IMR-90 (cell line): ENCODE measurements around the gene PRSS12. TPM values are rescaled to one million over a fixed set of nuclear protein-coding genes. Genes with fewer than 3 reads are reported as not detected.

Source experiments
- ATAC-seq: fragments of 200-7000 bp; cut with Tn5 transposase; 2 replicates; pipeline ENCODE4 v1.9.1; 2020; ENCODE audit warnings: low read depth, mild to moderate bottlenecking, moderate library complexity
- BruUV-seq: library from RNA; stranded (reverse); fragments of 400-500 nt; replicated peaks from 2 replicates; lab custom pipeline; 2021; lab: Mats Ljungman, UMichigan
- CTCF ChIA-PET: fragments of 300-600 bp; formaldehyde crosslinking; extraction: SDS; loops from one replicate; lab custom pipeline; 2021; ENCODE audit warnings: antibody characterized with exemption; lab: Yijun Ruan, JAX
- POLR2A ChIA-PET: fragments of 300-600 bp; sonication (Branson Sonifier 250); formaldehyde crosslinking; loops from one replicate; lab custom pipeline; 2022; ENCODE audit warnings: antibody characterized with exemption; ENCODE audit not compliant: unreplicated experiment; lab: Charles Lee
- DNase-seq: peaks from one replicate; pipeline ENCODE4 v3.0.0; 2013
- H2AFZ ChIP-seq: replicated peaks from 2 replicates; pipeline ENCODE3; 2013; ENCODE audit warnings: low read length, mild to moderate bottlenecking; ENCODE audit not compliant: poor library complexity
- H2AK5ac ChIP-seq: 2 replicates; pipeline ENCODE4 v1.6.1; 2013; ENCODE audit warnings: low read depth, low read length, inconsistent platforms
- H2AK9ac ChIP-seq: replicated peaks from 2 replicates; pipeline ENCODE3; 2013; ENCODE audit warnings: mild to moderate bottlenecking, low read depth, low read length, moderate library complexity; ENCODE audit not compliant: poor library complexity
- H2BK120ac ChIP-seq: 2 replicates; pipeline ENCODE4 v1.6.1; 2013; ENCODE audit warnings: low read depth, low read length, inconsistent platforms
- H2BK15ac ChIP-seq: 3 replicates; pipeline ENCODE4 v1.6.1; 2013; ENCODE audit warnings: low read depth, low read length, inconsistent platforms
- H2BK20ac ChIP-seq: 2 replicates; pipeline ENCODE4 v1.6.1; 2013; ENCODE audit warnings: low read depth, mild to moderate bottlenecking, inconsistent platforms, low read length, moderate library complexity
- H2BK5ac ChIP-seq: 2 replicates; pipeline ENCODE4 v1.6.1; 2013; ENCODE audit warnings: mild to moderate bottlenecking, low read depth, low read length, inconsistent platforms; ENCODE audit not compliant: poor library complexity, severe bottlenecking
- H3K14ac ChIP-seq: replicated peaks from 2 replicates; pipeline ENCODE4 v1.6.1; 2013; ENCODE audit warnings: low read depth, low read length, inconsistent platforms
- H3K18ac ChIP-seq: 2 replicates; pipeline ENCODE4 v1.6.1; 2013; ENCODE audit warnings: low read depth, low read length, control low read depth
- H3K23ac ChIP-seq: 2 replicates; pipeline ENCODE4 v1.6.1; 2013; ENCODE audit warnings: low read depth, low read length, inconsistent platforms
- H3K27ac ChIP-seq: 2 replicates; pipeline ENCODE4 v1.5.1; 2013; ENCODE audit warnings: mild to moderate bottlenecking, control low read depth, low read length; ENCODE audit not compliant: insufficient read depth
- H3K27me3 ChIP-seq: 2 replicates; pipeline ENCODE4 v1.6.1; 2013; ENCODE audit warnings: low read length; ENCODE audit not compliant: control insufficient read depth, insufficient read depth
- H3K36me3 ChIP-seq: 2 replicates; pipeline ENCODE4 v1.6.1; 2013; ENCODE audit warnings: low read length, mixed read lengths; ENCODE audit not compliant: control insufficient read depth, insufficient read depth
- H3K4ac ChIP-seq: 2 replicates; pipeline ENCODE4 v1.6.1; 2013; ENCODE audit warnings: low read depth, low read length, inconsistent platforms
- H3K4me1 ChIP-seq: 2 replicates; pipeline ENCODE4 v1.6.1; 2013; ENCODE audit warnings: low read length, mixed read lengths; ENCODE audit not compliant: control insufficient read depth, insufficient read depth
- H3K4me2 ChIP-seq: 2 replicates; pipeline ENCODE4 v1.6.1; 2013; ENCODE audit warnings: low read depth, mild to moderate bottlenecking, control low read depth, low read length, moderate library complexity
- H3K4me3 ChIP-seq: 2 replicates; pipeline ENCODE4 v1.5.1; 2013; ENCODE audit warnings: low read depth, mild to moderate bottlenecking, control low read depth, low read length, moderate library complexity; ENCODE audit not compliant: insufficient read depth
- H3K56ac ChIP-seq: 2 replicates; pipeline ENCODE4 v1.6.1; 2013; ENCODE audit warnings: low read length, inconsistent platforms; ENCODE audit not compliant: insufficient read depth; ENCODE audit errors: extremely low read depth
- H3K79me1 ChIP-seq, 2 experiments: 2 replicates each; pipeline ENCODE4 v1.6.1; 2013; ENCODE audit warnings: low read length in 2 of 2, inconsistent platforms in 1 of 2, low read depth in 1 of 2
- H3K9ac ChIP-seq: 2 replicates; pipeline ENCODE4 v1.6.1; 2013; ENCODE audit warnings: low read depth, low read length, control low read depth
- H3K9me1 ChIP-seq: 2 replicates; pipeline ENCODE4 v1.6.1; 2013; ENCODE audit warnings: low read length, inconsistent platforms; ENCODE audit not compliant: insufficient read depth
- H3K9me3 ChIP-seq: 2 replicates; pipeline ENCODE4 v1.6.1; 2013; ENCODE audit warnings: low read length; ENCODE audit not compliant: control insufficient read depth, insufficient read depth
- H4K20me1 ChIP-seq: 2 replicates; pipeline ENCODE4 v1.6.1; 2013; ENCODE audit warnings: low read length, inconsistent platforms; ENCODE audit not compliant: insufficient read depth
- H4K5ac ChIP-seq: 2 replicates; pipeline ENCODE4 v1.6.1; 2013; ENCODE audit warnings: mild to moderate bottlenecking, low read depth, low read length, control low read depth
- H4K8ac ChIP-seq, 2 experiments: 2 replicates each; pipeline ENCODE4 v1.6.1; 2013; ENCODE audit warnings: low read depth in 2 of 2, low read length in 2 of 2, control low read depth in 1 of 2, inconsistent platforms in 1 of 2
- H4K91ac ChIP-seq: 2 replicates; pipeline ENCODE4 v1.6.1; 2013; ENCODE audit warnings: low read depth, low read length, inconsistent platforms; ENCODE audit not compliant: insufficient read depth
- CHD1 ChIP-seq: IDR thresholded peaks from 2 replicates; pipeline ENCODE4 v1.6.1; 2012; ENCODE audit warnings: low read depth, low read length, improper control_type of control experiment
- dilution Hi-C: fragments of 300-500 bp; cut with HindIII; formaldehyde crosslinking; loops from one replicate; pipeline ENCODE4 v1.14.3; 2018; ENCODE audit warnings: low sequenced_read_pairs; ENCODE audit not compliant: unreplicated experiment
- in situ Hi-C: fragments of 300-500 bp; cut with MboI; formaldehyde crosslinking; loops from 3 replicates; pipeline ENCODE4 v1.14.3; 2019; ENCODE audit warnings: low sequenced_read_pairs, inconsistent platforms, mixed read lengths
- intact Hi-C: fragments of 100-400 bp; cut with micrococcal nuclease; formaldehyde crosslinking; loops from 2 replicates; pipeline ENCODE4 v1.10.0; 2022
- polyA plus RNA-seq, 3 experiments: library from polyadenylated mRNA; depleted of rRNA; stranded (reverse); fragments of >200 nt; gene quantifications; 2 replicates each; pipeline ENCODE4 v1.2.3, GENCODE V29; 2012; ENCODE audit warnings: low replicate concordance in 1 of 3
- total RNA-seq: library from RNA; depleted of rRNA; stranded (reverse); fragments of >200 nt; gene quantifications from 2 replicates; pipeline ENCODE4 v1.2.3, GENCODE V29; 2012

PRSS12 gene
- total and polyA plus RNA-seq, 2 of the 4 experiments (the other 2 are of a cell fraction), result 51.1 to 71.5 TPM

GRCh38 chr4:118344801-118345200 lies 8.0 kb downstream of the PRSS12 start:
- Histone ChIP-seq H3K23ac (peak overlapping the region; percentile 24; the same call in 1 of the 2 replicates), H3K4me1 (peaks cover 23% of the 10 kb centered on the region), H3K9me1 (peaks cover 8% of the 10 kb centered on the region; the same call in 1 of the 2 replicates), H4K91ac (no peak overlapping the region), H3K56ac (no peak overlapping the region), H3K14ac (0 out of 2 replicates have a peak overlapping the region, but pooled peaks have one; percentile 7), H2BK120ac (no peak overlapping the region), H3K9ac (no peak overlapping the region), H4K5ac (peak overlapping the region; percentile 21; the same call in 1 of the 2 replicates), H3K9me3 (no peaks in the 10 kb centered on the region), H3K18ac (peak overlapping the region; percentile 22; the same call in 1 of the 2 replicates), H2AK9ac (no peak overlapping the region), H2BK20ac (no peak overlapping the region), H3K79me1 (peaks cover 25 to 53% of the 10 kb centered on the region in 2 experiments), H3K4ac (no peak overlapping the region), H4K8ac (no peak overlapping the region), H3K27me3 (no peaks in the 10 kb centered on the region), H2BK15ac (0 out of 3 replicates have a peak overlapping the region, but pooled peaks have one; percentile 44), H3K36me3 (peaks cover 2% of the 10 kb centered on the region; the same call in 1 of the 2 replicates), H3K4me2 (peak overlapping the region; percentile 51; the same call in 1 of the 2 replicates), H3K4me3 (no peak overlapping the region), H2BK5ac (peak overlapping the region; percentile 22), H3K27ac (no peak overlapping the region), H2AK5ac (no peak overlapping the region), H4K20me1 (no peaks in the 10 kb centered on the region), H2AFZ (no peak overlapping the region)
- dilution Hi-C loops, result no loop called here
- ChIA-PET POLR2A (no interaction called here), CTCF (interaction anchor here (1.7 kb wide), 1 partner anchor 8 kb away, joined by 5 read pairs; the partner anchor contains the start of gene PRSS12)
- DNase-seq (no peak), ATAC-seq (no peak)
- intact Hi-C loops, result loop anchor here (2.0 to 10.0 kb wide), 2 partner anchors 56 to 170 kb away; no protein-coding TSS in a partner anchor
- BruUV-seq, result no TSS peak
- no peak for TF ChIP-seq CHD1
- in situ Hi-C loops, result no loop called here
